Measurements from ENCODE around the gene SLC7A1.

Gene SLC7A1

DNA sequence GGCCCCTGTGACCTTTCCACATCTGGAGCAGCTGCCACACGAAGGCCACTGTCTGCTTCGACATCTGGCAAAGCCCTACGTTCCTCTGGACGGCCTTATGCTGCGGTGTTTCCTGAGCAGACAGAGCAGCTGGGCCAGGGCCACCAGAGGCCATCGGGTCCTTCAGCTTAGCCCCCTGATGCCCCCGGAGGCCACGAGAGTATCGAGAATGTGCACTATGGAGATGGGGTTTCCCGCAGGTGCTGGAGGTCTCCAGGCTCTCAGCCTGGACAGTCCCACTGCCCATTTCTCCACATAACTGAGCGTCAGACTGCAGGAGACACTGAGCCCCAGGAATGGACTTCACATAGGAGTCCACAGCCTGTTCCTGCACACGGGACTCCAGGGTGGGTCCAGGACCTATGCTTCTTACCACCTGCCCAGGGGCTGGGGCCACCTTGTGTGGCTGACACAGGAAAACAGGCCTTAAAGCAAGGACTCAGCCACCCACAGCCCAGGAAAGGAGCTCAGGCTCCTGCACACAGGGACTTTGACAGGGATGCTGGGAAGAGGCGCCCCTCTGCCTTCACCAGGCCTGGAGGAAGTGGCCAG lies 80.7 kb downstream of the SLC7A1 start:
- no peak overlapping the region for H3K4me3 ChIP-seq (replicated peaks; ENCODE audit: low read depth, low read length)
- TF ChIP-seq, protein P1, sequence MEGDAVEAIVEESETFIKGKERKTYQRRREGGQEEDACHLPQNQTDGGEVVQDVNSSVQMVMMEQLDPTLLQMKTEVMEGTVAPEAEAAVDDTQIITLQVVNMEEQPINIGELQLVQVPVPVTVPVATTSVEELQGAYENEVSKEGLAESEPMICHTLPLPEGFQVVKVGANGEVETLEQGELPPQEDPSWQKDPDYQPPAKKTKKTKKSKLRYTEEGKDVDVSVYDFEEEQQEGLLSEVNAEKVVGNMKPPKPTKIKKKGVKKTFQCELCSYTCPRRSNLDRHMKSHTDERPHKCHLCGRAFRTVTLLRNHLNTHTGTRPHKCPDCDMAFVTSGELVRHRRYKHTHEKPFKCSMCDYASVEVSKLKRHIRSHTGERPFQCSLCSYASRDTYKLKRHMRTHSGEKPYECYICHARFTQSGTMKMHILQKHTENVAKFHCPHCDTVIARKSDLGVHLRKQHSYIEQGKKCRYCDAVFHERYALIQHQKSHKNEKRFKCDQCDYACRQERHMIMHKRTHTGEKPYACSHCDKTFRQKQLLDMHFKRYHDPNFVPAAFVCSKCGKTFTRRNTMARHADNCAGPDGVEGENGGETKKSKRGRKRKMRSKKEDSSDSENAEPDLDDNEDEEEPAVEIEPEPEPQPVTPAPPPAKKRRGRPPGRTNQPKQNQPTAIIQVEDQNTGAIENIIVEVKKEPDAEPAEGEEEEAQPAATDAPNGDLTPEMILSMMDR (IDR thresholded peaks at IDR 0.05; ENCODE audit: low read length, missing control alignments): no peak
- DNase-seq (ENCODE audit: low read depth): no peak

DNA sequence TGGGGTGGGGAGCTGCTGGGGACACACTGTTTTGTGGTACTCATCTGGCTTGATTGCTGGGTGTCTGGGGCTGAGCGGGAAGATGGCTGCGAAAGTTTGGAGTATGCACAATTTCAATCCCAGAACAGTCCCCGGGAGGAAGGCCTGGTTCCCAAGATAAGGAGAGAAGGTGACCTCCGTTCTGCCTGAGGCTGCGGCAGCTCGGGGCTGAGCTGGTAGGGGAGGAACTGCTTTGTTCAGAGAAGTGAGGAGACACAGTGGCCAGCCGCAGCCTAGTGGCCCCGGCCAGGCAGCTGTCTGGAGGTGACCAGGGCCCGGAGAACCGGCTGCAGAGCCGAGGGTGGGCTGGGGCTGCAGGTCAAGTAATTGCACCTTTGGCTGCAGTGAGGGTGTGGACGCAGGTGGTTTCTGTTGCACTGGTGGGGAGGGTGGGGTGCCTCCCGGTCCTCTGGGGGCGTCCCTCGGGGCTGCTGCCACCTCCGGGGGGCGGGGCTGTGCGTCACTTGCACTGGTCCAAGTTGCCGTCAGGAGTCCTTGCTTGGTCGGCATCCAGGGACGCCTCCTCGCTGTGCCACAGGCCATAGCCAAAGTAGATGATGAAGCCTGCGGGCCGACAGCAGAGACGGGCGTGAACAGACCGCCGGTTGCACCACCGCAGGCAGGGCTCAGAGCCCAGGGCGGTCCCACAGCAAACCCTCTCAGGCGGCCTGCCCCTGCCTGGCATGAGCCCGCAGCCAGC lies 81.3 kb downstream of the SLC7A1 start:
- no peak for DNase-seq (ENCODE audit: low read depth)
- H3K4me3 ChIP-seq (replicated peaks; ENCODE audit: low read depth, low read length): no peak overlapping the region
- TF ChIP-seq, protein P1 (IDR thresholded peaks at IDR 0.05; ENCODE audit: low read length, missing control alignments): no peak

DNA sequence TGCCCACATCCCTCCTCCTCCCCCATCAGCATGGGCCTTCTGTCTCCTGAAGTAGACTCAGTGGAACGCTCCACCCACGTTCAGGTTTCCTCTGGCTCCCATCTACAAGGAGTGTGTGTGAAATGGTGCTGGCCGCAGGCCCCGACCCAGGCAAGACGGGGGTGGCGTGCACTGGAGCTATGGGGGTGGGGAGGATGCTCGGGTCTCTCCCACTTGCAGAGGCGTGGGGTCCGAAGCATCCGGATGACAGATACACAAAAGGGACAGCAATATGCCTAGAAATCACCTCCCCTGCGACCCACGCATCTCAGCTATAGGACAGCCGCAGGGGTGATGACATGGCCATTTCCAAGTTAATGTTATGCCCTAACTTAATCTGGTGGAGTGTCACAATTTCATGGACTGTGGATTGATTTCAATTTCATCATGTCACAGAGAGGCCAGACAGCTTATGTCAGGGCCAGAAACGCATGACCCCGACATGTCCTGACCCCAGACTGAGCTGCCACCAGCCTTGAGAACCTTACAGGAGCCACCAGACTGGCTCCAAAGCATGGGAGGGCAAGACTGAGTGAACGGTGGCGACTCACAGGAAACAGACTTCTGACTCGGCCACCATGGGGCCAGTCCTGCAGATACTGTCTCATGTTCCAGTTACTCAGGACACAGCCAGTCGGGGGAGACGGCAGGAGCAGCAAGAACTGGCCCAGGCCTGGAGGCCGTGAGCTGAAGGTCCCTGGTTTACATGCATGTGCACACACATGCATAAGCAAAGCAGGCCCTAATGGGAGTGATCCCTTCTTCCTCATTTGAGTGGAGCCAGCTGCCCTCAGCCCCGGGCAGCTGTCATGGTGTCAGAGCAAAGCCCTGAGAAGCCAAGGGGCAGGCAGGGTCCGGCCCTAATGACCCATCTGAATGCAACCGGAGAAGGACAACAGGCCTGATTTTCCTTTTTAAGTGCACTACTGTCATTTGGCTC lies 82.2 kb downstream of the SLC7A1 start:
- DNase-seq (ENCODE audit: low read depth): no peak
- no peak overlapping the region for H3K4me3 ChIP-seq (replicated peaks; ENCODE audit: low read depth, low read length)
- TF ChIP-seq, protein P1 (IDR thresholded peaks at IDR 0.05; ENCODE audit: low read length, missing control alignments): no peak

- DNase-seq (ENCODE audit: low read depth): peak; percentile 70
- TF ChIP-seq, protein P1 (IDR thresholded peaks at IDR 0.05; ENCODE audit: low read length, missing control alignments): no peak
- H3K4me3 ChIP-seq (replicated peaks; ENCODE audit: low read depth, low read length): no peak overlapping the region
Measured at GRCh38 chr13:29511980-29512379, 83.5 kb downstream of the SLC7A1 start.

GRCh38 chr13:29511106-29511796 lies 84.2 kb downstream of the SLC7A1 start:
- DNase-seq (ENCODE audit: low read depth): no peak
- H3K4me3 ChIP-seq (replicated peaks; ENCODE audit: low read depth, low read length): no peak overlapping the region
- TF ChIP-seq, protein P1 (IDR thresholded peaks at IDR 0.05; ENCODE audit: low read length, missing control alignments): no peak

- TF ChIP-seq, protein P1 (IDR thresholded peaks at IDR 0.05; ENCODE audit: low read length, missing control alignments): no peak
- DNase-seq (ENCODE audit: low read depth): no peak
- H3K4me3 ChIP-seq (replicated peaks; ENCODE audit: low read depth, low read length): no peak overlapping the region
Measured at GRCh38 chr13:29510651-29511084, 84.8 kb downstream of the SLC7A1 start.
